HEK293 (cell line): ENCODE data around the gene PDLIM5.
"Not testable (repeated sequence)": the region's sequence is repeated elsewhere in the genome, so short reads cannot be mapped to it uniquely, and the experiment has no call there.

Source experiments
- CTCF ChIA-PET: fragments of 350-600 bp; formaldehyde crosslinking; extraction: SDS; loops from one replicate; lab custom pipeline; 2021; ENCODE audit warnings: antibody characterized with exemption; lab: Yijun Ruan, JAX
- POLR2A ChIA-PET: fragments of 300-600 bp; formaldehyde crosslinking; extraction: SDS; loops from one replicate; lab custom pipeline; 2020; ENCODE audit warnings: antibody characterized with exemption, inconsistent platforms; lab: Yijun Ruan, JAX
- H3K27ac ChIP-seq: fragments of 200-500 bp; sonication (Bioruptor generic); 2 replicates; pipeline ENCODE4 v1.5.1; 2014; ENCODE audit warnings: low read depth, low read length, control low read depth, inconsistent platforms; ENCODE audit errors: extremely low read depth
- H3K36me3 ChIP-seq, 2 experiments: fragments of 200-500 bp in 1 of 2; sonication (Bioruptor generic) in 1 of 2; 1 replicate in 1 of 2; 2 replicates in 1 of 2; pipeline ENCODE4 v1.5.1; 2014 to 2017; ENCODE audit warnings: inconsistent platforms in 2 of 2, low read length in 2 of 2; ENCODE audit not compliant: control insufficient read depth in 2 of 2, insufficient read depth in 1 of 2
- H3K4me1 ChIP-seq: fragments of 200-500 bp; sonication (Bioruptor generic); 2 replicates; pipeline ENCODE4 v1.5.1; 2014; ENCODE audit warnings: mild to moderate bottlenecking, low read length, inconsistent platforms; ENCODE audit not compliant: control insufficient read depth, insufficient read depth
- H3K4me3 ChIP-seq: 2 replicates; pipeline ENCODE4 v1.5.1; 2011; ENCODE audit warnings: low read depth, mild to moderate bottlenecking, control low read depth, low read length, moderate library complexity
- H3K9me3 ChIP-seq: fragments of 200-500 bp; sonication (Bioruptor generic); 2 replicates; pipeline ENCODE4 v1.5.1; 2014; ENCODE audit warnings: low read depth, low read length, inconsistent platforms; ENCODE audit not compliant: control insufficient read depth, insufficient read depth
- KLF9 ChIP-seq: fragments of 450-650 bp; formaldehyde crosslinking; IDR thresholded peaks from 2 replicates; pipeline ENCODE4 v1.5.1; 2016; ENCODE audit warnings: missing biosample characterization, missing genetic modification characterization, low read depth
- SP3 ChIP-seq: fragments of 450-650 bp; formaldehyde crosslinking; IDR thresholded peaks from 2 replicates; pipeline ENCODE4 v1.5.1; 2016; ENCODE audit warnings: missing biosample characterization, missing genetic modification characterization
- ZEB2 ChIP-seq: fragments of 450-650 bp; formaldehyde crosslinking; IDR thresholded peaks from 2 replicates; pipeline ENCODE4 v1.5.1; 2016; ENCODE audit warnings: missing biosample characterization, missing genetic modification characterization
- ZNF146 ChIP-seq: fragments of 450-650 bp; formaldehyde crosslinking; IDR thresholded peaks from 2 replicates; pipeline ENCODE4 v1.5.1; 2016; ENCODE audit warnings: missing biosample characterization, missing genetic modification characterization
- ZNF24 ChIP-seq: fragments of 450-650 bp; formaldehyde crosslinking; IDR thresholded peaks from 2 replicates; pipeline ENCODE4 v1.5.1; 2016; ENCODE audit warnings: missing biosample characterization, missing genetic modification characterization
- ZNF341 ChIP-seq: fragments of 450-650 bp; formaldehyde crosslinking; IDR thresholded peaks from 2 replicates; pipeline ENCODE4; 2016; ENCODE audit warnings: low read depth, missing biosample characterization, missing genetic modification characterization
- ZNF398 ChIP-seq: fragments of 450-650 bp; formaldehyde crosslinking; IDR thresholded peaks from 2 replicates; pipeline ENCODE4 v1.5.1; 2017; ENCODE audit warnings: missing biosample characterization, missing genetic modification characterization
- ZNF416 ChIP-seq: fragments of 450-650 bp; formaldehyde crosslinking; IDR thresholded peaks from 2 replicates; pipeline ENCODE4 v1.5.1; 2016; ENCODE audit warnings: missing biosample characterization, missing genetic modification characterization
- ZNF426 ChIP-seq: fragments of 450-650 bp; formaldehyde crosslinking; IDR thresholded peaks from 2 replicates; pipeline ENCODE4 v1.5.1; 2017; ENCODE audit warnings: missing biosample characterization, missing genetic modification characterization, mild to moderate bottlenecking, inconsistent platforms, moderate library complexity
- ZNF521 ChIP-seq: fragments of 450-650 bp; formaldehyde crosslinking; IDR thresholded peaks from 2 replicates; pipeline ENCODE4 v1.5.1; 2017; ENCODE audit warnings: missing biosample characterization, mild to moderate bottlenecking, missing genetic modification characterization
- ZNF596 ChIP-seq: fragments of 450-650 bp; IDR thresholded peaks from 2 replicates; pipeline ENCODE4 v1.5.0; 2018; ENCODE audit warnings: missing biosample characterization, mild to moderate bottlenecking, missing genetic modification characterization, moderate library complexity
- ZNF677 ChIP-seq: fragments of 450-650 bp; IDR thresholded peaks from 2 replicates; pipeline ENCODE4 v1.5.0; 2018; ENCODE audit warnings: missing biosample characterization, mild to moderate bottlenecking, missing genetic modification characterization, moderate library complexity
- ZSCAN23 ChIP-seq: fragments of 450-650 bp; formaldehyde crosslinking; IDR thresholded peaks from 2 replicates; pipeline ENCODE4 v1.5.1; 2016; ENCODE audit warnings: missing biosample characterization, missing genetic modification characterization
- TF ChIP-seq, protein P1 (sequence below): fragments of 450-650 bp; formaldehyde crosslinking; IDR thresholded peaks from 2 replicates; pipeline ENCODE4 v1.5.1; 2016; ENCODE audit warnings: missing biosample characterization, missing genetic modification characterization
- TF ChIP-seq, protein P2 (sequence below): fragments of 450-650 bp; formaldehyde crosslinking; IDR thresholded peaks from 2 replicates; pipeline ENCODE4 v1.5.1; 2016; ENCODE audit warnings: missing biosample characterization, missing genetic modification characterization, low read depth
- TF ChIP-seq, protein P3 (sequence below): fragments of 450-650 bp; formaldehyde crosslinking; IDR thresholded peaks from 2 replicates; pipeline ENCODE4 v1.5.1; 2017; ENCODE audit warnings: missing biosample characterization, missing genetic modification characterization

The PDLIM5 gene

DNA sequence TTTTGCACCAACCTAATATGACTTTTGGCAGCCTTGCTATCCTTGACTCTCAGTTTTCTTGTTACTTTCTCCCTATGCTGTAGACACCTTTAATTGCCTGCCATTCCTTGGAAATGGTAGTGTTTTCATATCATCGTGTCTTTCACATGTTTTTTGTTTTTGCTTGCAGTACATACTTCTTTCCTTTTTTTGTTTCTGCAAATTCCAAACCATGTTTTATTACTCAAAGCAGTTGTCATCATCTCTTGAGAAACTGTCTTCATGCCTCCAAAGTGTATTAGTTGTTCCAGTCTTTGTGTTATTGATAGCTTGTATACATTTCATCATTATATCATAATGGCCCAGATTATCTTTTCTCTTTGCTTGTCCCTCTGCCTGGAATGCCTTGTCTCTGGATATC lies 57.1 kb downstream of the PDLIM5 start (continued):
- TF ChIP-seq ZNF24 (tag by site-specific recombination) = no peak
- TF ChIP-seq, all 188 proteins: peak for 0

DNA sequence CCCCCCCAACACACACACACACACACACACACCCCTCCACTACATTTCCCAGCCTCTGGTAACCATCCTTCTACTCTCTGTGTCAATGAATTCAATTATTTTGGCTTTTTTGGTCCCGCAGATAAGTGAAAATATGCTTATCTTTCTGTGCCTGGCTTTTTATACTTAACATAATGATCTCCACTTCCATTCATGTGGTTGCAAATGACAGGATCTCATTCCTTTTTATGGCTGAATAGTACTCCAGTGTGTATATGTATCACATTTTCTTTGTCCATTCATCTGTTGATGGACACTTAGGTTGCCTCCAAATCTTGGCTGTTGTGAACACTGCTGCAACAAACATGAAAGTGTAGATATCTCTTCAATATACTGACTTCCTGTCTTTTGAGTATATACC lies 59.8 kb downstream of the PDLIM5 start:
- Histone ChIP-seq H3K9me3 (no peaks in the 10 kb centered on the region), H3K4me3 (no peak overlapping the region), H3K4me1 (peaks cover 4% of the 10 kb centered on the region; the same call in 1 of the 2 replicates), H3K27ac (no peak overlapping the region), H3K36me3 (no peaks in the 10 kb centered on the region)
- ChIA-PET POLR2A (no interaction called here), CTCF (no interaction called here)
- TF ChIP-seq, protein P1, sequence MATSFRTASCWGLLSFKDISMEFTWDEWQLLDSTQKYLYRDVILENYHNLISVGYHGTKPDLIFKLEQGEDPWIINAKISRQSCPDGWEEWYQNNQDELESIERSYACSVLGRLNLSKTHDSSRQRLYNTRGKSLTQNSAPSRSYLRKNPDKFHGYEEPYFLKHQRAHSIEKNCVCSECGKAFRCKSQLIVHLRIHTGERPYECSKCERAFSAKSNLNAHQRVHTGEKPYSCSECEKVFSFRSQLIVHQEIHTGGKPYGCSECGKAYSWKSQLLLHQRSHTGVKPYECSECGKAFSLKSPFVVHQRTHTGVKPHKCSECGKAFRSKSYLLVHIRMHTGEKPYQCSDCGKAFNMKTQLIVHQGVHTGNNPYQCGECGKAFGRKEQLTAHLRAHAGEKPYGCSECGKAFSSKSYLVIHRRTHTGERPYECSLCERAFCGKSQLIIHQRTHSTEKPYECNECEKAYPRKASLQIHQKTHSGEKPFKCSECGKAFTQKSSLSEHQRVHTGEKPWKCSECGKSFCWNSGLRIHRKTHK (tag by site-specific recombination) = no peak
- TF ChIP-seq KLF9 (tag by site-specific recombination) (no peak), ZNF596 (tag by site-specific recombination) (no peak), ZNF146 (peak; percentile 59), ZNF416 (tag by site-specific recombination) (no peak), SP3 (tag by site-specific recombination) (no peak), ZNF521 (tag by site-specific recombination) (no peak)

GRCh38 chr4:94513532-94513931 lies 61.8 kb downstream of the PDLIM5 start:
- H3K9me3 ChIP-seq, H3K4me1 ChIP-seq, H3K27ac ChIP-seq, POLR2A ChIA-PET, H3K36me3 ChIP-seq, H3K4me3 ChIP-seq: not testable (repeated sequence)
- CTCF ChIA-PET = interaction anchor here (0.6 kb wide), 1 partner anchor 82 kb away, joined by 4 read pairs; no protein-coding TSS in a partner anchor

DNA sequence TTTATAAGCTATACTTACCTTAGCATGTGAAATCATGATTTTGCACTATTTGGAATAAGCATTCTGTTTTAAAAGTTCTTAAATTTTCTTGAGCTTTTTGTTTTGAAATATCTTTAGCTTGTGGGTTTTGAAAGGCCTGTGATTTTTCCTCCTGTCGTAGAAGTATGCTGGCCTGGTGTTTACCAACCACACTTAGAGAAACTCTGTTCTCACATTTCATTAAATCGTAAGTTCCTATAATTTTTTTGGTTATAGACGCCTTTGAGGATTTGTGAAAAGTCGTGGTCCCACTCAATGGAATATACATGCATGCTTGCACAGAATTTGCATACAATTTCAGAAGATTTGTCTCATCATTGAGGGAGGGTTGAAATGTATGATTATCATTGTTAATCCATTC lies 63.6 kb downstream of the PDLIM5 start:
- Histone ChIP-seq H3K27ac (no peak overlapping the region), H3K4me3 (no peak overlapping the region), H3K9me3 (no peaks in the 10 kb centered on the region), H3K4me1 (peaks cover 4% of the 10 kb centered on the region; the same call in 1 of the 2 replicates), H3K36me3 (no peaks in the 10 kb centered on the region)
- CTCF ChIA-PET = no interaction called here
- no peak for TF ChIP-seq ZNF416 (tag by site-specific recombination)
- TF ChIP-seq, protein P2, sequence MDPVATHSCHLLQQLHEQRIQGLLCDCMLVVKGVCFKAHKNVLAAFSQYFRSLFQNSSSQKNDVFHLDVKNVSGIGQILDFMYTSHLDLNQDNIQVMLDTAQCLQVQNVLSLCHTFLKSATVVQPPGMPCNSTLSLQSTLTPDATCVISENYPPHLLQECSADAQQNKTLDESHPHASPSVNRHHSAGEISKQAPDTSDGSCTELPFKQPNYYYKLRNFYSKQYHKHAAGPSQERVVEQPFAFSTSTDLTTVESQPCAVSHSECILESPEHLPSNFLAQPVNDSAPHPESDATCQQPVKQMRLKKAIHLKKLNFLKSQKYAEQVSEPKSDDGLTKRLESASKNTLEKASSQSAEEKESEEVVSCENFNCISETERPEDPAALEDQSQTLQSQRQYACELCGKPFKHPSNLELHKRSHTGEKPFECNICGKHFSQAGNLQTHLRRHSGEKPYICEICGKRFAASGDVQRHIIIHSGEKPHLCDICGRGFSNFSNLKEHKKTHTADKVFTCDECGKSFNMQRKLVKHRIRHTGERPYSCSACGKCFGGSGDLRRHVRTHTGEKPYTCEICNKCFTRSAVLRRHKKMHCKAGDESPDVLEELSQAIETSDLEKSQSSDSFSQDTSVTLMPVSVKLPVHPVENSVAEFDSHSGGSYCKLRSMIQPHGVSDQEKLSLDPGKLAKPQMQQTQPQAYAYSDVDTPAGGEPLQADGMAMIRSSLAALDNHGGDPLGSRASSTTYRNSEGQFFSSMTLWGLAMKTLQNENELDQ = no peak
- no peak for TF ChIP-seq ZNF677 (tag by site-specific recombination)
- TF ChIP-seq ZNF426 (tag by site-specific recombination) = no peak
- TF ChIP-seq ZNF341 = no peak
- no peak for TF ChIP-seq ZSCAN23
- POLR2A ChIA-PET = no interaction called here

- no peak overlapping the region for H3K27ac ChIP-seq
- H3K36me3 ChIP-seq = no peaks in the 10 kb centered on the region
- H3K4me1 ChIP-seq = peaks cover 4% of the 10 kb centered on the region; the same call in 1 of the 2 replicates
- TF ChIP-seq ZEB2 (no peak), ZNF398 (tag by site-specific recombination) (no peak), KLF9 (tag by site-specific recombination) (no peak)
- TF ChIP-seq, protein P3, sequence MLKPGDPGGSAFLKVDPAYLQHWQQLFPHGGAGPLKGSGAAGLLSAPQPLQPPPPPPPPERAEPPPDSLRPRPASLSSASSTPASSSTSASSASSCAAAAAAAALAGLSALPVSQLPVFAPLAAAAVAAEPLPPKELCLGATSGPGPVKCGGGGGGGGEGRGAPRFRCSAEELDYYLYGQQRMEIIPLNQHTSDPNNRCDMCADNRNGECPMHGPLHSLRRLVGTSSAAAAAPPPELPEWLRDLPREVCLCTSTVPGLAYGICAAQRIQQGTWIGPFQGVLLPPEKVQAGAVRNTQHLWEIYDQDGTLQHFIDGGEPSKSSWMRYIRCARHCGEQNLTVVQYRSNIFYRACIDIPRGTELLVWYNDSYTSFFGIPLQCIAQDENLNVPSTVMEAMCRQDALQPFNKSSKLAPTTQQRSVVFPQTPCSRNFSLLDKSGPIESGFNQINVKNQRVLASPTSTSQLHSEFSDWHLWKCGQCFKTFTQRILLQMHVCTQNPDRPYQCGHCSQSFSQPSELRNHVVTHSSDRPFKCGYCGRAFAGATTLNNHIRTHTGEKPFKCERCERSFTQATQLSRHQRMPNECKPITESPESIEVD (tag by site-specific recombination) = 0 out of 2 replicates have a peak, but pooled peaks have one; percentile 17
- ChIA-PET POLR2A (no interaction called here), CTCF (no interaction called here)
- H3K9me3 ChIP-seq = no peaks in the 10 kb centered on the region
- H3K4me3 ChIP-seq = no peak overlapping the region
These were observed 64.3 kb downstream of the PDLIM5 start for GRCh38 chr4:94516067-94516466.
